ENCODE results near the gene PFDN6.

The PFDN6 gene

GRCh38 chr6:33296797-33297405, 7.5 kb downstream of the PFDN6 start:
- no peaks in the 10 kb centered on the region for H3K27me3 ChIP-seq (ENCODE audit: control insufficient read depth, insufficient read depth, low read length, poor library complexity, severe bottlenecking)
- no peak overlapping the region for H3K27ac ChIP-seq (ENCODE audit: insufficient read depth, low read depth, low read length, poor library complexity, severe bottlenecking)
- no peaks in the 10 kb centered on the region for H3K9me3 ChIP-seq (ENCODE audit: control insufficient read depth, low read length)
- peaks cover 6% of the 10 kb centered on the region for H3K36me3 ChIP-seq (ENCODE audit: control insufficient read depth, insufficient read depth, low read length)
- peak overlapping the region; percentile 46 for H3K4me3 ChIP-seq (ENCODE audit: insufficient read depth, low read depth, low read length)
- 68 to 75% methylated on average over 12 of the region's 12 CpGs for WGBS, 2 experiments
- peaks cover 2% of the 10 kb centered on the region for H3K4me1 ChIP-seq (ENCODE audit: control insufficient read depth, insufficient read depth, low read length)

DNA sequence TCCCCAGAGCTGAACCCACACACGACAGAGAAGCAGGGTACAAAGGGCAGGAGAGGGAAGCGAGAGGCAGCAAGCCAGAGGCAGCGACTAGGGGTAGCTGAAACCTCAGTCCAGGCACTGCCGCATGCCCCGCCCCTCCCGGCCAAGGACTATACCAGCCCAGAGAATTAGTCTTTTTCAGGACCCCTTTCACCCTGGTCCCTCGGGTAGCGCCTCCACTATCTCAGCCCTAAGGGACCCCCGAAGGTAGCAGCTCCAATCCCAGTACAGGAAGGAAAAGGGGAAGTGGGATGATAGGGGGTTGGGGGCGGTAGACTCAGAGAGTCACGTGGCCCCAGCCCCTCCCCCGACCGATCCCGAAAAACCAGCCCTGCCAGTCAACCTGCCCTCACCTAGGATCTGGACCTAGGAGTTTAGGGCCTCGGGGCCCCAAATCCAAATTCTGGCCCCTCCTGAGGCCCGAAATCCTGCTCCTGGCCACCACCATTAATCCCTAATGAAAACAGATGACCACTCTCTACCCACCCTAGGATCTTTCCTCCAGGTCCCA, 8.1 kb downstream of the PFDN6 start:
- 2% methylated on average over 16 of the region's 16 CpGs for WGBS, 2 experiments
- Histone ChIP-seq H3K27ac (ENCODE audit: insufficient read depth, low read depth, low read length, poor library complexity, severe bottlenecking) (no peak overlapping the region), H3K4me1 (ENCODE audit: control insufficient read depth, insufficient read depth, low read length) (peaks cover 2% of the 10 kb centered on the region)

DNA sequence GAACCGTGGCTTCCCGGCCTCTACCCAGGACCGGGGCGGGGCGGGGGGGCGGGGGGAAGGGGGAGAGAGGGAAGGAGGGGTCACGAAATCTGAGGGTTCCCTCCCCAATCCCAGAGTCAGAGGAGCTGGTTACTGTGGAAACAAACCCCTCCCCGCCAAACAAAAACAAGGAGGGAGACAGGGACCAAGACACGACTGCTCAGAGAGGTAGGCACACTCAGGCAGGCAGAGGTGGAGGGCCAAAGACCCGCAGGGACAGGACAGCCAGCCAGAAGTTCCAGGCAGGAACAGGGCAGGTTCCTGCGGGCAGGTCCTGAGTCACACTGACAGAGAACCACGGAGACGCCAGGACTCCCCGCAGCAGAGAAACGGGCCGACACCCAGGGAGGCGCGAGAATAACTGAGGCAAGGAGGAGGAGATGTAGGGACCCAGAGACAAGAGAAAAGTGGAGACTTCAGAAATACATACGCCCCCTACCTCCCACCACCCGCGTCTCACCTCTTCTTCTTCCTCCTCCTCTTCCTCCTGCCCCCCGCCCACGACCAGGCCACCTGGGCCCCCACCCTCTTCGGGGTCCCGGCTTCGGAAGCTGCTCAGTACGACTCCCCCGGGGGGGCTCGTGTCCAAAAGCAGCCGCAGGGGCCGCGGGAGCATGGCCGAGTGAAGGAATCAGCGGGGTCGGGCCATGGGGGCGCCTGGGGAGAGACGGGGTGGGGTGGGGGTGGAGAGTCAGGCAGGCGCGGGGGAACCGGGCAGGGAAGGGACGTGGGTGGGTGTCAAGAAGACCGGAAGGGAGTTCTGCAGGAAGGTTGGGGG, 8.8 kb downstream of the PFDN6 start:
- H3K4me1 ChIP-seq (ENCODE audit: control insufficient read depth, insufficient read depth, low read length) = peaks cover 2% of the 10 kb centered on the region
- H3K27ac ChIP-seq (ENCODE audit: insufficient read depth, low read depth, low read length, poor library complexity, severe bottlenecking) = peak overlapping the region; percentile 82
- H3K27me3 ChIP-seq (ENCODE audit: control insufficient read depth, insufficient read depth, low read length, poor library complexity, severe bottlenecking) = no peaks in the 10 kb centered on the region
- WGBS, 2 experiments = 0 to 1% methylated on average over 35 to 36 of the region's 42 CpGs
- peak overlapping the region; percentile 88 for H3K4me3 ChIP-seq (ENCODE audit: insufficient read depth, low read depth, low read length)
- H3K9me3 ChIP-seq (ENCODE audit: control insufficient read depth, low read length) = no peaks in the 10 kb centered on the region
- H3K36me3 ChIP-seq (ENCODE audit: control insufficient read depth, insufficient read depth, low read length) = no peaks in the 10 kb centered on the region

More for the DNA sequence above, 8.1 kb downstream of the PFDN6 start:
- Histone ChIP-seq H3K9me3 (ENCODE audit: control insufficient read depth, low read length) (no peaks in the 10 kb centered on the region), H3K27me3 (ENCODE audit: control insufficient read depth, insufficient read depth, low read length, poor library complexity, severe bottlenecking) (no peaks in the 10 kb centered on the region), H3K36me3 (ENCODE audit: control insufficient read depth, insufficient read depth, low read length) (peaks cover under 1% of the 10 kb centered on the region), H3K4me3 (ENCODE audit: insufficient read depth, low read depth, low read length) (peak overlapping the region; percentile 46)

DNA sequence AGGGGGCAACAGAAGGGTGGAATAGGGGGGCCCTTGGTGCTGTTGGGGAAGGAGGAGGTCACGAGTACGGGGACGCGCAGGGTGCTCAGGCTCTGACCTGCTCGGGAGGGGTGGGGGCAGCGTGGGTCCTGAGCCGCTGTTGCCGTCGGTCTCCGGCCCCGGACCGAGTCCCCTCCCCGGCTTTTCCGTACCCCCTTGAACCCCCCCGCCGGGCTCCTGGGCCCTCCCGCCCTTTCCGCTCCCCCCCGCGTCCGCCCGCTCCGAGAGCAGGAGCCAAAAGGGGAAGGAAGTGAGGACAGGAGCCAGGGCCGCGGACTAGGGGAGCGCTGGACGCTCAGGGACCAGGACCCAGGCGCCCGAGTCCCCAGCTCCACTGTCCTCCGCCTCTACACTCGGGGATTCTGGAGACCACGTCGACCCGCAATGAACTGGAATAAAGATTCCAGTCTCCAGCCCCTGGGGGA, 9.4 kb downstream of the PFDN6 start, which contains the start of gene RGL2:
TSS of gene RGL2 (minus strand) at position 170 of the 464 bp plus-strand sequence. CDS start 332 bp downstream, outside the sequence.
- peaks cover 2% of the 10 kb centered on the region for H3K4me1 ChIP-seq (ENCODE audit: control insufficient read depth, insufficient read depth, low read length)
- no peaks in the 10 kb centered on the region for H3K27me3 ChIP-seq (ENCODE audit: control insufficient read depth, insufficient read depth, low read length, poor library complexity, severe bottlenecking)
- 0 to 1% methylated on average over 34 of the region's 34 CpGs for WGBS, 2 experiments
- peak within 1 kb of the TSS; percentile 88 for H3K4me3 ChIP-seq (ENCODE audit: insufficient read depth, low read depth, low read length)
- no peaks in the 10 kb centered on the region for H3K9me3 ChIP-seq (ENCODE audit: control insufficient read depth, low read length)
- H3K27ac ChIP-seq (ENCODE audit: insufficient read depth, low read depth, low read length, poor library complexity, severe bottlenecking) = peak within 1 kb of the TSS; percentile 97
- no peaks in the 10 kb centered on the region for H3K36me3 ChIP-seq (ENCODE audit: control insufficient read depth, insufficient read depth, low read length)

DNA sequence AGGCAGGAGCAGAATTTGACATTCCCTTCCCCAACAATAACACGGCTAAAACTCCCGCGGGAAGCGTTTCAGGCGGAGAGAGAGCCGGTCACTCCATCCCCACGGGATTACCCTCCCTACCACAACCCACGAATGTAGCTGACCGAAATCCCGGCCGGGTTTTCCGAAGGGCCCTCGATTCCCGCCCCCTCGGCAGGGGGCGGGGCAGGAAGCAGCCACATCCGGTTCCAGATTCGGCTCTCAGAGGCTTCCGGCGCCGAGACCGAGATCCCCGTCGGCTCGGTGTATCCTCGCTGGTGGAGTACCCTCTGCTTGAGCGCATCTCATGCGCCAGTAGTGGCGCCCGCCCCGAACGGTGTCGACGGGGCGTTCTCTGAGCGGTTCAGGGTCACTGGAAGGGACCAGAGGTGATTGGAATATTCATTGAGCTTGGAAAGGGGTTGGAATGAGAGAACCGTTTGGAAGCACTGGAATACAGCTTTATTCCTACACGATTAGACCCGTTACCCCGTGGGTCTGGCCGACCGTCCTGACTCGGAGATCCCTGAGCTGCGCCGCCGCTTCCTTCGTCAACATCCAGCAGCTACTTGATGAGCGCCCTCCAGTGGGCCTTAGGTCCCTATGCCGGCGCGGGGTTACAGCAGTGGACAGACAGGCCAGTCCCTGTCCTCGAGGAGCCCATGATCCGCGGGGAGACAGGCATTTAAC, 10.0 kb downstream of the PFDN6 start:
- Histone ChIP-seq H3K27ac (ENCODE audit: insufficient read depth, low read depth, low read length, poor library complexity, severe bottlenecking) (peak overlapping the region; percentile 97), H3K27me3 (ENCODE audit: control insufficient read depth, insufficient read depth, low read length, poor library complexity, severe bottlenecking) (no peaks in the 10 kb centered on the region), H3K36me3 (ENCODE audit: control insufficient read depth, insufficient read depth, low read length) (no peaks in the 10 kb centered on the region), H3K4me1 (ENCODE audit: control insufficient read depth, insufficient read depth, low read length) (peaks cover 2% of the 10 kb centered on the region), H3K9me3 (ENCODE audit: control insufficient read depth, low read length) (no peaks in the 10 kb centered on the region), H3K4me3 (ENCODE audit: insufficient read depth, low read depth, low read length) (peak overlapping the region; percentile 88)
- WGBS, 2 experiments = 0% methylated on average over 54 of the region's 54 CpGs

- H3K4me1 ChIP-seq (ENCODE audit: control insufficient read depth, insufficient read depth, low read length) = peaks cover 2% of the 10 kb centered on the region
- H3K36me3 ChIP-seq (ENCODE audit: control insufficient read depth, insufficient read depth, low read length) = no peaks in the 10 kb centered on the region
- no peak overlapping the region for H3K27ac ChIP-seq (ENCODE audit: insufficient read depth, low read depth, low read length, poor library complexity, severe bottlenecking)
- H3K9me3 ChIP-seq (ENCODE audit: control insufficient read depth, low read length) = no peaks in the 10 kb centered on the region
- whole genome bisulfite sequencing, 2 experiments = 93 to 96% methylated on average over 2 to 3 of the region's 3 CpGs
- no peak overlapping the region for H3K4me3 ChIP-seq (ENCODE audit: insufficient read depth, low read depth, low read length)
- H3K27me3 ChIP-seq (ENCODE audit: control insufficient read depth, insufficient read depth, low read length, poor library complexity, severe bottlenecking) = no peaks in the 10 kb centered on the region
These were observed 12.5 kb downstream of the PFDN6 start for GRCh38 chr6:33301877-33302276.

- no peak overlapping the region for H3K4me3 ChIP-seq (ENCODE audit: insufficient read depth, low read depth, low read length)
- no peaks in the 10 kb centered on the region for H3K9me3 ChIP-seq (ENCODE audit: control insufficient read depth, low read length)
These were observed 14.8 kb downstream of the PFDN6 start for GRCh38 chr6:33304216-33304615.

DNA sequence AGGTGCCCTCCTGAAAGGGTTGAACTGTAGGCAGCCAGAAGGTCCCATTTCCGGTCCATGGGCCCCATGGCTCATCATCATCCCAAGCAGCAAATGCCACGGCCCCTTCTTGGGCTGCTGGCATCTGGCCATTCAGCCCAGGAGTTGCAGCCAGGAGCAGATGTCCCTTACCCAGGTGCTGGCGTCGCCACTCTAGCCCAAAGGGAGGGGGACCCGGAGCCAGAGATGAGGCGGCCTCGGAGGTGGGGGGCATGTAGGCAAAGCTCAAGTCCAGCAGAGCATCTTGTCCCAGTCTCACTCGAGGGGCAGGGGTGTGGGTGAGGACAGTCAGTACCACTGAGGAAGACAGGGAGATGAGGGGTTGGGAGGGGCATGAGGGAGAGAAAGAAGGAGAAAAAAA, 15.7 kb downstream of the PFDN6 start:
- Histone ChIP-seq H3K36me3 (ENCODE audit: control insufficient read depth, insufficient read depth, low read length) (no peaks in the 10 kb centered on the region), H3K27me3 (ENCODE audit: control insufficient read depth, insufficient read depth, low read length, poor library complexity, severe bottlenecking) (no peaks in the 10 kb centered on the region), H3K9me3 (ENCODE audit: control insufficient read depth, low read length) (no peaks in the 10 kb centered on the region), H3K4me1 (ENCODE audit: control insufficient read depth, insufficient read depth, low read length) (no peaks in the 10 kb centered on the region), H3K4me3 (ENCODE audit: insufficient read depth, low read depth, low read length) (no peak overlapping the region), H3K27ac (ENCODE audit: insufficient read depth, low read depth, low read length, poor library complexity, severe bottlenecking) (no peak overlapping the region)
- 93 to 95% methylated on average over 8 of the region's 8 CpGs for WGBS, 2 experiments

More at GRCh38 chr6:33304216-33304615, 14.8 kb downstream of the PFDN6 start:
- 91 to 93% methylated on average over 16 of the region's 16 CpGs for WGBS, 2 experiments
- Histone ChIP-seq H3K36me3 (ENCODE audit: control insufficient read depth, insufficient read depth, low read length) (no peaks in the 10 kb centered on the region), H3K4me1 (ENCODE audit: control insufficient read depth, insufficient read depth, low read length) (no peaks in the 10 kb centered on the region), H3K27ac (ENCODE audit: insufficient read depth, low read depth, low read length, poor library complexity, severe bottlenecking) (no peak overlapping the region), H3K27me3 (ENCODE audit: control insufficient read depth, insufficient read depth, low read length, poor library complexity, severe bottlenecking) (no peaks in the 10 kb centered on the region)

GRCh38 chr6:33306356-33306755, 17.0 kb downstream of the PFDN6 start:
- WGBS, 2 experiments = 88 to 91% methylated on average over 4 of the region's 4 CpGs
- no peaks in the 10 kb centered on the region for H3K36me3 ChIP-seq (ENCODE audit: control insufficient read depth, insufficient read depth, low read length)

More at GRCh38 chr6:33306356-33306755, 17.0 kb downstream of the PFDN6 start:
- H3K9me3 ChIP-seq (ENCODE audit: control insufficient read depth, low read length) = no peaks in the 10 kb centered on the region
- no peaks in the 10 kb centered on the region for H3K4me1 ChIP-seq (ENCODE audit: control insufficient read depth, insufficient read depth, low read length)
- no peak overlapping the region for H3K4me3 ChIP-seq (ENCODE audit: insufficient read depth, low read depth, low read length)
- H3K27ac ChIP-seq (ENCODE audit: insufficient read depth, low read depth, low read length, poor library complexity, severe bottlenecking) = no peak overlapping the region
- H3K27me3 ChIP-seq (ENCODE audit: control insufficient read depth, insufficient read depth, low read length, poor library complexity, severe bottlenecking) = no peaks in the 10 kb centered on the region
